IMR-90 (cell line): ENCODE measurements around the gene ALOX12. TPM values are rescaled to one million over a fixed set of nuclear protein-coding genes. Genes with fewer than 3 reads are reported as not detected.

Experiments
- ATAC-seq: fragments of 200-7000 bp; cut with Tn5 transposase; 2 replicates; pipeline ENCODE4 v1.9.1; 2020; ENCODE audit warnings: low read depth, mild to moderate bottlenecking, moderate library complexity
- Bru-seq: library from RNA; stranded (reverse); fragments of 400-500 nt; gene quantifications from one replicate; lab custom pipeline; 2021; lab: Mats Ljungman, UMichigan
- BruChase-seq, 2 experiments: library from RNA; stranded (reverse); fragments of 400-500 nt; gene quantifications; one replicate each; lab custom pipeline; 2021; lab: Mats Ljungman, UMichigan
- BruUV-seq: library from RNA; stranded (reverse); fragments of 400-500 nt; replicated peaks from 2 replicates; lab custom pipeline; 2021; lab: Mats Ljungman, UMichigan
- CTCF ChIA-PET: fragments of 300-600 bp; formaldehyde crosslinking; extraction: SDS; loops from one replicate; lab custom pipeline; 2021; ENCODE audit warnings: antibody characterized with exemption; lab: Yijun Ruan, JAX
- POLR2A ChIA-PET: fragments of 300-600 bp; sonication (Branson Sonifier 250); formaldehyde crosslinking; loops from one replicate; lab custom pipeline; 2022; ENCODE audit warnings: antibody characterized with exemption; ENCODE audit not compliant: unreplicated experiment; lab: Charles Lee
- DNase-seq: peaks from one replicate; pipeline ENCODE4 v3.0.0; 2013
- H2AFZ ChIP-seq: replicated peaks from 2 replicates; pipeline ENCODE3; 2013; ENCODE audit warnings: low read length, mild to moderate bottlenecking; ENCODE audit not compliant: poor library complexity
- H2AK5ac ChIP-seq: 2 replicates; pipeline ENCODE4 v1.6.1; 2013; ENCODE audit warnings: low read depth, low read length, inconsistent platforms
- H2AK9ac ChIP-seq: replicated peaks from 2 replicates; pipeline ENCODE3; 2013; ENCODE audit warnings: mild to moderate bottlenecking, low read depth, low read length, moderate library complexity; ENCODE audit not compliant: poor library complexity
- H2BK120ac ChIP-seq: 2 replicates; pipeline ENCODE4 v1.6.1; 2013; ENCODE audit warnings: low read depth, low read length, inconsistent platforms
- H2BK15ac ChIP-seq: 3 replicates; pipeline ENCODE4 v1.6.1; 2013; ENCODE audit warnings: low read depth, low read length, inconsistent platforms
- H2BK20ac ChIP-seq: 2 replicates; pipeline ENCODE4 v1.6.1; 2013; ENCODE audit warnings: low read depth, mild to moderate bottlenecking, inconsistent platforms, low read length, moderate library complexity
- H2BK5ac ChIP-seq: 2 replicates; pipeline ENCODE4 v1.6.1; 2013; ENCODE audit warnings: mild to moderate bottlenecking, low read depth, low read length, inconsistent platforms; ENCODE audit not compliant: poor library complexity, severe bottlenecking
- H3K14ac ChIP-seq: replicated peaks from 2 replicates; pipeline ENCODE4 v1.6.1; 2013; ENCODE audit warnings: low read depth, low read length, inconsistent platforms
- H3K18ac ChIP-seq: 2 replicates; pipeline ENCODE4 v1.6.1; 2013; ENCODE audit warnings: low read depth, low read length, control low read depth
- H3K23ac ChIP-seq: 2 replicates; pipeline ENCODE4 v1.6.1; 2013; ENCODE audit warnings: low read depth, low read length, inconsistent platforms
- H3K27ac ChIP-seq: 2 replicates; pipeline ENCODE4 v1.5.1; 2013; ENCODE audit warnings: mild to moderate bottlenecking, control low read depth, low read length; ENCODE audit not compliant: insufficient read depth
- H3K27me3 ChIP-seq: 2 replicates; pipeline ENCODE4 v1.6.1; 2013; ENCODE audit warnings: low read length; ENCODE audit not compliant: control insufficient read depth, insufficient read depth
- H3K36me3 ChIP-seq: 2 replicates; pipeline ENCODE4 v1.6.1; 2013; ENCODE audit warnings: low read length, mixed read lengths; ENCODE audit not compliant: control insufficient read depth, insufficient read depth
- H3K4ac ChIP-seq: 2 replicates; pipeline ENCODE4 v1.6.1; 2013; ENCODE audit warnings: low read depth, low read length, inconsistent platforms
- H3K4me1 ChIP-seq: 2 replicates; pipeline ENCODE4 v1.6.1; 2013; ENCODE audit warnings: low read length, mixed read lengths; ENCODE audit not compliant: control insufficient read depth, insufficient read depth
- H3K4me2 ChIP-seq: 2 replicates; pipeline ENCODE4 v1.6.1; 2013; ENCODE audit warnings: low read depth, mild to moderate bottlenecking, control low read depth, low read length, moderate library complexity
- H3K4me3 ChIP-seq: 2 replicates; pipeline ENCODE4 v1.5.1; 2013; ENCODE audit warnings: low read depth, mild to moderate bottlenecking, control low read depth, low read length, moderate library complexity; ENCODE audit not compliant: insufficient read depth
- H3K56ac ChIP-seq: 2 replicates; pipeline ENCODE4 v1.6.1; 2013; ENCODE audit warnings: low read length, inconsistent platforms; ENCODE audit not compliant: insufficient read depth; ENCODE audit errors: extremely low read depth
- H3K79me1 ChIP-seq, 2 experiments: 2 replicates each; pipeline ENCODE4 v1.6.1; 2013; ENCODE audit warnings: low read length in 2 of 2, inconsistent platforms in 1 of 2, low read depth in 1 of 2
- H3K9ac ChIP-seq: 2 replicates; pipeline ENCODE4 v1.6.1; 2013; ENCODE audit warnings: low read depth, low read length, control low read depth
- H3K9me1 ChIP-seq: 2 replicates; pipeline ENCODE4 v1.6.1; 2013; ENCODE audit warnings: low read length, inconsistent platforms; ENCODE audit not compliant: insufficient read depth
- H3K9me3 ChIP-seq: 2 replicates; pipeline ENCODE4 v1.6.1; 2013; ENCODE audit warnings: low read length; ENCODE audit not compliant: control insufficient read depth, insufficient read depth
- H4K20me1 ChIP-seq: 2 replicates; pipeline ENCODE4 v1.6.1; 2013; ENCODE audit warnings: low read length, inconsistent platforms; ENCODE audit not compliant: insufficient read depth
- H4K5ac ChIP-seq: 2 replicates; pipeline ENCODE4 v1.6.1; 2013; ENCODE audit warnings: mild to moderate bottlenecking, low read depth, low read length, control low read depth
- H4K8ac ChIP-seq, 2 experiments: 2 replicates each; pipeline ENCODE4 v1.6.1; 2013; ENCODE audit warnings: low read depth in 2 of 2, low read length in 2 of 2, control low read depth in 1 of 2, inconsistent platforms in 1 of 2
- H4K91ac ChIP-seq: 2 replicates; pipeline ENCODE4 v1.6.1; 2013; ENCODE audit warnings: low read depth, low read length, inconsistent platforms; ENCODE audit not compliant: insufficient read depth
- BHLHE40 ChIP-seq: fragments of 150-350 bp; IDR thresholded peaks from 2 replicates; pipeline ENCODE4 v1.6.1; 2016; ENCODE audit warnings: mild to moderate bottlenecking, low read depth, low read length
- CHD1 ChIP-seq: IDR thresholded peaks from 2 replicates; pipeline ENCODE4 v1.6.1; 2012; ENCODE audit warnings: low read depth, low read length, improper control_type of control experiment
- MAFK ChIP-seq: IDR thresholded peaks from 2 replicates; pipeline ENCODE4 v1.6.1; 2012; ENCODE audit warnings: low read depth, low read length, improper control_type of control experiment
- MXI1 ChIP-seq: IDR thresholded peaks from 2 replicates; pipeline ENCODE4 v1.6.1; 2012; ENCODE audit warnings: low read depth, mild to moderate bottlenecking, low read length, moderate library complexity, borderline replicate concordance
- POLR2A ChIP-seq: IDR thresholded peaks from 2 replicates; pipeline ENCODE4 v1.6.1; 2012; ENCODE audit warnings: mild to moderate bottlenecking, low read depth, low read length
- RAD21 ChIP-seq: IDR thresholded peaks from 2 replicates; pipeline ENCODE4 v1.6.1; 2012; ENCODE audit warnings: low read length, improper control_type of control experiment
- WGBS, 2 experiments: methylation state at CpG; one replicate each; pipeline versions ENCODE4 v1.1.5 to v1.1.7; 2013; ENCODE audit warnings: missing lambda C conversion rate in 2 of 2; ENCODE audit not compliant: insufficient read length in 1 of 2; ENCODE audit errors: extremely low coverage in 2 of 2; 5-methylcytosine and 5-hydroxymethylcytosine counted together
- dilution Hi-C: fragments of 300-500 bp; cut with HindIII; formaldehyde crosslinking; loops from one replicate; pipeline ENCODE4 v1.14.3; 2018; ENCODE audit warnings: low sequenced_read_pairs; ENCODE audit not compliant: unreplicated experiment
- in situ Hi-C: fragments of 300-500 bp; cut with MboI; formaldehyde crosslinking; loops from 3 replicates; pipeline ENCODE4 v1.14.3; 2019; ENCODE audit warnings: low sequenced_read_pairs, inconsistent platforms, mixed read lengths
- intact Hi-C: fragments of 100-400 bp; cut with micrococcal nuclease; formaldehyde crosslinking; loops from 2 replicates; pipeline ENCODE4 v1.10.0; 2022
- long read RNA-seq: library from polyadenylated mRNA; unstranded; transcript quantifications from one replicate; pipeline ENCODE4 v2.0.0, GENCODE V29; 2021; ENCODE audit not compliant: unreplicated experiment
- polyA plus RNA-seq, 3 experiments: library from polyadenylated mRNA; depleted of rRNA; stranded (reverse); fragments of >200 nt; gene quantifications; 2 replicates each; pipeline ENCODE4 v1.2.3, GENCODE V29; 2012; ENCODE audit warnings: low replicate concordance in 1 of 3
- total RNA-seq: library from RNA; depleted of rRNA; stranded (reverse); fragments of >200 nt; gene quantifications from 2 replicates; pipeline ENCODE4 v1.2.3, GENCODE V29; 2012; rRNA removed
- TF ChIP-seq, protein P1 (sequence below): fragments of 150-350 bp; IDR thresholded peaks from 2 replicates; pipeline ENCODE4 v1.6.1; 2016; ENCODE audit warnings: low read depth, mild to moderate bottlenecking, low read length, moderate library complexity, borderline replicate concordance
- TF ChIP-seq, protein P2 (sequence below): fragments of 150-350 bp; IDR thresholded peaks from 2 replicates; pipeline ENCODE4 v1.6.1; 2017; ENCODE audit warnings: mild to moderate bottlenecking, antibody characterized with exemption, low read length, low read depth
- TF ChIP-seq, protein P3 (sequence below): conservative IDR thresholded peaks from 2 replicates; pipeline ENCODE4 v1.5.1; 2012; ENCODE audit warnings: mild to moderate bottlenecking, low read depth, low read length, improper control_type of control experiment

Gene ALOX12, protein sequence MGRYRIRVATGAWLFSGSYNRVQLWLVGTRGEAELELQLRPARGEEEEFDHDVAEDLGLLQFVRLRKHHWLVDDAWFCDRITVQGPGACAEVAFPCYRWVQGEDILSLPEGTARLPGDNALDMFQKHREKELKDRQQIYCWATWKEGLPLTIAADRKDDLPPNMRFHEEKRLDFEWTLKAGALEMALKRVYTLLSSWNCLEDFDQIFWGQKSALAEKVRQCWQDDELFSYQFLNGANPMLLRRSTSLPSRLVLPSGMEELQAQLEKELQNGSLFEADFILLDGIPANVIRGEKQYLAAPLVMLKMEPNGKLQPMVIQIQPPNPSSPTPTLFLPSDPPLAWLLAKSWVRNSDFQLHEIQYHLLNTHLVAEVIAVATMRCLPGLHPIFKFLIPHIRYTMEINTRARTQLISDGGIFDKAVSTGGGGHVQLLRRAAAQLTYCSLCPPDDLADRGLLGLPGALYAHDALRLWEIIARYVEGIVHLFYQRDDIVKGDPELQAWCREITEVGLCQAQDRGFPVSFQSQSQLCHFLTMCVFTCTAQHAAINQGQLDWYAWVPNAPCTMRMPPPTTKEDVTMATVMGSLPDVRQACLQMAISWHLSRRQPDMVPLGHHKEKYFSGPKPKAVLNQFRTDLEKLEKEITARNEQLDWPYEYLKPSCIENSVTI
- total RNA-seq: not detected in 2 replicates
- polyA plus RNA-seq (2012; rRNA removed): 0.03 TPM in 1 of 2 replicates, not detected in the other
- 0.03 TPM in 1 of 2 replicates, not detected in the other for polyA plus RNA-seq (2012; cell fraction: cytosol; rRNA removed)
- polyA plus RNA-seq (2012; cell fraction: nucleus; rRNA removed; ENCODE audit: low replicate concordance): 0.08 TPM in 1 of 2 replicates, not detected in the other
- Bru-seq, nascent RNA: not detected
- BruChase-seq, experiment 1, labeled RNA remaining after a 6-hour chase: percentile 9 among the genes with signal in this experiment
- BruChase-seq, experiment 2, labeled RNA remaining after a 2-hour chase: percentile 6 among the genes with signal in this experiment
- long read RNA-seq, partial matches to known transcripts: 0 of 2 reads
- long read RNA-seq, other reads (novel, unspliced or antisense): 2 of 2 reads

DNA sequence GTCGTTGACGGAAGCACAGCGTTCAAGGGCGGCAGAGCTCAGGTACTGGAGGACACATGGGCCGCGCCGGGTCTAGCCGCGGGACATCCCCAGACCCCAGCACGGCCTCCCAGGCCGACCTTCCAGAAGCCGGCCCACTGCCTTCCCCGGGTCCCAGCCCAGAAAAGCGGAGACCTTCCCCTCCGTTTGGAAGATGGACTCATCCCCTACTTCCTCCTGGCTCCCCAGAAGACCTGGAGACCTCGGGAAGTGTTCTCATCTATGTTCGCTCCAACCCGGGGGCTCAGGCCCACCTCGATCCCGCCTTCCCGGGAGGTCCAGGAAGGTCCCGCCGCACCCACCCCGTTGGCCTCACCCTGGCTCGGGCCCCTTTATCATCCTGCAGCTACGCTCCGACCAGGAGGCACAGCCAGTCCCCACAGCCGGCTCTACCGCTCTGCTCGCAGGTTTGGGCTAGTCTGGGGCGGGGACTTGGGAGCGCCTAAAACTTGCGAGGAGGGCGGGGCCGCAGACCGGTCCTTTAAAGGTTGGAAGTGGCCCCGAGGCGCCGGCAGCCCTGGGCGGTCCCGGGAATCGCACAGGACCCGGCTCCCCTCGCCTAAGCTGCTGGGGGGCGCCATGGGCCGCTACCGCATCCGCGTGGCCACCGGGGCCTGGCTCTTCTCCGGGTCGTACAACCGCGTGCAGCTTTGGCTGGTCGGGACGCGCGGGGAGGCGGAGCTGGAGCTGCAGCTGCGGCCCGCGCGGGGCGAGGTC lies at the start of gene ALOX12:
Gene ALOX12 (plus strand): TSS at position 550 of the 756 bp plus-strand sequence. CDS start 69 bp downstream, at position 619.
- H3K23ac ChIP-seq: no peak within 1 kb of the TSS
- H3K79me1 ChIP-seq: no peaks in the 10 kb centered on the region
- no peak within 1 kb of the TSS for H2BK20ac ChIP-seq
- in situ Hi-C loops: no loop called here
- no peaks in the 10 kb centered on the region; the same call in 1 of the 2 replicates for H4K20me1 ChIP-seq
- ATAC-seq (peak; percentile 36), DNase-seq (no peak)
- H3K4ac ChIP-seq: no peak within 1 kb of the TSS
- dilution Hi-C loops: no loop called here
- no peak within 1 kb of the TSS for H3K27ac ChIP-seq
- H3K14ac ChIP-seq: no peak within 1 kb of the TSS
- no TSS peak for BruUV-seq
- no peak within 1 kb of the TSS for H3K56ac ChIP-seq
- H4K8ac ChIP-seq: no peak within 1 kb of the TSS
- H2BK120ac ChIP-seq: no peak within 1 kb of the TSS
- no peak within 1 kb of the TSS for H2BK15ac ChIP-seq
- peaks cover 8% of the 10 kb centered on the region; the same call in 1 of the 2 replicates for H3K4me1 ChIP-seq
- H2AFZ ChIP-seq: peak within 1 kb of the TSS; percentile 26
- ChIA-PET CTCF (interaction anchor here (1.2 kb wide), 1 partner anchor 9 kb away, joined by 4 read pairs; no protein-coding TSS in a partner anchor), POLR2A (no interaction called here)
- H3K4me3 ChIP-seq: no peak within 1 kb of the TSS
- peaks cover 29% of the 10 kb centered on the region for H3K36me3 ChIP-seq
- no peak within 1 kb of the TSS for H3K9ac ChIP-seq
- H3K9me3 ChIP-seq: no peaks in the 10 kb centered on the region
- H2AK9ac ChIP-seq: no peak within 1 kb of the TSS
- H3K9me1 ChIP-seq: no peaks in the 10 kb centered on the region
- H2AK5ac ChIP-seq: no peak within 1 kb of the TSS
- intact Hi-C loops: no loop called here
- H3K18ac ChIP-seq: no peak within 1 kb of the TSS
- H4K91ac ChIP-seq: no peak within 1 kb of the TSS
- no peak within 1 kb of the TSS for H4K5ac ChIP-seq
- H3K4me2 ChIP-seq: no peak within 1 kb of the TSS; the same call in 1 of the 2 replicates
- 31% methylated on average over 27 of the region's 64 CpGs; no CpG with 5 or more reads in 1 of the 2 experiments for WGBS, 2 experiments
- no peaks in the 10 kb centered on the region for H3K27me3 ChIP-seq
- no peak within 1 kb of the TSS for H2BK5ac ChIP-seq
- TF ChIP-seq POLR2A (no peak), MAFK (no peak), RAD21 (no peak), CHD1 (no peak), MXI1 (no peak), BHLHE40 (no peak)
- TF ChIP-seq, protein P1, sequence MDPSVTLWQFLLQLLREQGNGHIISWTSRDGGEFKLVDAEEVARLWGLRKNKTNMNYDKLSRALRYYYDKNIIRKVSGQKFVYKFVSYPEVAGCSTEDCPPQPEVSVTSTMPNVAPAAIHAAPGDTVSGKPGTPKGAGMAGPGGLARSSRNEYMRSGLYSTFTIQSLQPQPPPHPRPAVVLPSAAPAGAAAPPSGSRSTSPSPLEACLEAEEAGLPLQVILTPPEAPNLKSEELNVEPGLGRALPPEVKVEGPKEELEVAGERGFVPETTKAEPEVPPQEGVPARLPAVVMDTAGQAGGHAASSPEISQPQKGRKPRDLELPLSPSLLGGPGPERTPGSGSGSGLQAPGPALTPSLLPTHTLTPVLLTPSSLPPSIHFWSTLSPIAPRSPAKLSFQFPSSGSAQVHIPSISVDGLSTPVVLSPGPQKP: no peak
- TF ChIP-seq, protein P2, sequence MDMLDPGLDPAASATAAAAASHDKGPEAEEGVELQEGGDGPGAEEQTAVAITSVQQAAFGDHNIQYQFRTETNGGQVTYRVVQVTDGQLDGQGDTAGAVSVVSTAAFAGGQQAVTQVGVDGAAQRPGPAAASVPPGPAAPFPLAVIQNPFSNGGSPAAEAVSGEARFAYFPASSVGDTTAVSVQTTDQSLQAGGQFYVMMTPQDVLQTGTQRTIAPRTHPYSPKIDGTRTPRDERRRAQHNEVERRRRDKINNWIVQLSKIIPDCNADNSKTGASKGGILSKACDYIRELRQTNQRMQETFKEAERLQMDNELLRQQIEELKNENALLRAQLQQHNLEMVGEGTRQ: no peak
- TF ChIP-seq, protein P3, sequence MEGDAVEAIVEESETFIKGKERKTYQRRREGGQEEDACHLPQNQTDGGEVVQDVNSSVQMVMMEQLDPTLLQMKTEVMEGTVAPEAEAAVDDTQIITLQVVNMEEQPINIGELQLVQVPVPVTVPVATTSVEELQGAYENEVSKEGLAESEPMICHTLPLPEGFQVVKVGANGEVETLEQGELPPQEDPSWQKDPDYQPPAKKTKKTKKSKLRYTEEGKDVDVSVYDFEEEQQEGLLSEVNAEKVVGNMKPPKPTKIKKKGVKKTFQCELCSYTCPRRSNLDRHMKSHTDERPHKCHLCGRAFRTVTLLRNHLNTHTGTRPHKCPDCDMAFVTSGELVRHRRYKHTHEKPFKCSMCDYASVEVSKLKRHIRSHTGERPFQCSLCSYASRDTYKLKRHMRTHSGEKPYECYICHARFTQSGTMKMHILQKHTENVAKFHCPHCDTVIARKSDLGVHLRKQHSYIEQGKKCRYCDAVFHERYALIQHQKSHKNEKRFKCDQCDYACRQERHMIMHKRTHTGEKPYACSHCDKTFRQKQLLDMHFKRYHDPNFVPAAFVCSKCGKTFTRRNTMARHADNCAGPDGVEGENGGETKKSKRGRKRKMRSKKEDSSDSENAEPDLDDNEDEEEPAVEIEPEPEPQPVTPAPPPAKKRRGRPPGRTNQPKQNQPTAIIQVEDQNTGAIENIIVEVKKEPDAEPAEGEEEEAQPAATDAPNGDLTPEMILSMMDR: no peak
